Cerebellar nuclear complex (tissue), 1 donor: ENCODE results near the gene MARK2.
A peak's percentile ranks its signal among the peaks of the same experiment; 100 is the strongest.

Experiments used
- DNase-seq, 2 experiments: peaks; one replicate each; lab custom pipeline; 2025; lab: John Stamatoyannopoulos, UW

MARK2 gene

GRCh38 chr11:63829823-63830489, 9.0 kb upstream of the MARK2 start:
- DNase-seq: no peak

GRCh38 chr11:63831326-63831725, 7.6 kb upstream of the MARK2 start:
- DNase-seq: no peak

GRCh38 chr11:63832336-63832735, 6.6 kb upstream of the MARK2 start:
- no peak for DNase-seq

- DNase-seq: no peak
Measured at GRCh38 chr11:63833048-63833447, 5.9 kb upstream of the MARK2 start.

GRCh38 chr11:63834535-63835157, 4.3 kb upstream of the MARK2 start:
- DNase-seq: no peak

- no peak for DNase-seq
Measured at GRCh38 chr11:63835158-63835545, 3.8 kb upstream of the MARK2 start.

GRCh38 chr11:63837027-63837688, 1.8 kb upstream of the MARK2 start:
- peak; percentile 39 to 82 for DNase-seq

- no peak for DNase-seq
Measured at GRCh38 chr11:63837739-63838138, 1.2 kb upstream of the MARK2 start.

GRCh38 chr11:63838150-63838677, 696 bp upstream of the MARK2 start:
- DNase-seq: no peak

GRCh38 chr11:63839508-63840355, 822 bp downstream of the MARK2 start:
- no peak for DNase-seq

GRCh38 chr11:63840356-63841060, 1.6 kb downstream of the MARK2 start:
- DNase-seq: no peak

- DNase-seq: peak in 1 of 2 experiments; percentile 7
Measured at GRCh38 chr11:63841554-63841953, 2.6 kb downstream of the MARK2 start.

- no peak for DNase-seq
Measured at GRCh38 chr11:63843041-63843440, 4.1 kb downstream of the MARK2 start.

- DNase-seq: no peak
Measured at GRCh38 chr11:63844836-63845235, 5.9 kb downstream of the MARK2 start.

GRCh38 chr11:63845303-63845702, 6.4 kb downstream of the MARK2 start:
- no peak for DNase-seq

- DNase-seq: no peak
Measured at GRCh38 chr11:63845911-63846310, 7.0 kb downstream of the MARK2 start.

- DNase-seq: no peak
Measured at GRCh38 chr11:63846897-63847296, 8.0 kb downstream of the MARK2 start.

- no peak for DNase-seq
Measured at GRCh38 chr11:63847363-63847762, 8.5 kb downstream of the MARK2 start.

- no peak for DNase-seq
Measured at GRCh38 chr11:63849691-63850090, 10.8 kb downstream of the MARK2 start.

GRCh38 chr11:63850920-63851319, 12.0 kb downstream of the MARK2 start:
- DNase-seq: no peak

- no peak for DNase-seq
Measured at GRCh38 chr11:63851364-63851763, 12.5 kb downstream of the MARK2 start.

- DNase-seq: no peak
Measured at GRCh38 chr11:63853476-63853875, 14.6 kb downstream of the MARK2 start.
